Stimulated activated naive CD4-positive, alpha-beta T cell (primary cell): Measurements from ENCODE around the gene GYPA.
"Not testable (repeated sequence)": the region's sequence is repeated elsewhere in the genome, so short reads cannot be mapped to it uniquely, and the experiment has no call there.

Experiments used
- DNase-seq, 6 experiments: peaks; one replicate each; lab custom pipeline; 2025; lab: John Stamatoyannopoulos, UW

The GYPA gene

GRCh38 chr4:144140594-144141295, at the start of gene GYPA:
TSS of gene GYPA (minus strand) at chr4:144140718. CDS start at chr4:144140635, 83 bp downstream.
- DNase-seq = not testable (repeated sequence)

GRCh38 chr4:144190009-144190408, 49.5 kb upstream of the GYPA start:
- DNase-seq = no peak

GRCh38 chr4:144189121-144189520, 48.6 kb upstream of the GYPA start:
- no peak for DNase-seq

- DNase-seq = no peak
Measured at GRCh38 chr4:144185086-144185485, 44.6 kb upstream of the GYPA start.

- no peak for DNase-seq
Measured at GRCh38 chr4:144183165-144183564, 42.6 kb upstream of the GYPA start.

GRCh38 chr4:144181391-144181790, 40.9 kb upstream of the GYPA start:
- DNase-seq = no peak

- DNase-seq = no peak
Measured at GRCh38 chr4:144179152-144179739, 38.7 kb upstream of the GYPA start.

- no peak for DNase-seq
Measured at GRCh38 chr4:144178414-144178813, 37.9 kb upstream of the GYPA start.

- no peak for DNase-seq
Measured at GRCh38 chr4:144176476-144176875, 36.0 kb upstream of the GYPA start.

GRCh38 chr4:144174401-144175067, 34.0 kb upstream of the GYPA start:
- DNase-seq = peak in 3 of 6 experiments; percentile 19 to 52 (median 52)

- no peak for DNase-seq
Measured at GRCh38 chr4:144171697-144172096, 31.2 kb upstream of the GYPA start.

- DNase-seq = no peak
Measured at GRCh38 chr4:144169211-144169610, 28.7 kb upstream of the GYPA start.

GRCh38 chr4:144154044-144154443, 13.5 kb upstream of the GYPA start:
- no peak for DNase-seq

- DNase-seq = peak in 2 of 6 experiments; percentile 6 to 27
Measured at GRCh38 chr4:144142690-144143326, 2.3 kb upstream of the GYPA start.

GRCh38 chr4:144141493-144141892, 975 bp upstream of the GYPA start:
- no peak for DNase-seq

GRCh38 chr4:144139991-144140390, 527 bp downstream of the GYPA start:
- DNase-seq = not testable (repeated sequence)

- not testable (repeated sequence) for DNase-seq
Measured at GRCh38 chr4:144139547-144139946, 971 bp downstream of the GYPA start.

GRCh38 chr4:144138239-144138638, 2.3 kb downstream of the GYPA start:
- DNase-seq = not testable (repeated sequence)

- DNase-seq = not testable (repeated sequence)
Measured at GRCh38 chr4:144137137-144137931, 3.2 kb downstream of the GYPA start.

- DNase-seq = not testable (repeated sequence)
Measured at GRCh38 chr4:144136189-144136588, 4.3 kb downstream of the GYPA start.

- not testable (repeated sequence) for DNase-seq
Measured at GRCh38 chr4:144130167-144130566, 10.4 kb downstream of the GYPA start.
